DOHH2 (cell line): Measurements from ENCODE around the gene NPTN.

Experiments
- H3F3A ChIP-seq: fragments of 200-600 bp; sonication (generic), shearing (Covaris generic); 2 replicates; pipeline ENCODE4 v1.6.0; 2016; ENCODE audit warnings: antibody characterized with exemption, mild to moderate bottlenecking; ENCODE audit not compliant: control insufficient read depth, insufficient read depth
- H3K27ac ChIP-seq: fragments of 200-600 bp; sonication (generic); 2 replicates; pipeline ENCODE4 v1.5.1; 2014; ENCODE audit warnings: low read depth, mild to moderate bottlenecking, low read length, moderate library complexity
- H3K27me3 ChIP-seq: fragments of 200-600 bp; sonication (generic); 2 replicates; pipeline ENCODE4 v1.6.1; 2014; ENCODE audit warnings: mild to moderate bottlenecking, low read length, mixed read lengths; ENCODE audit not compliant: control insufficient read depth
- H3K36me3 ChIP-seq: fragments of 200-600 bp; sonication (generic); 2 replicates; pipeline ENCODE4 v1.6.1; 2014; ENCODE audit warnings: mild to moderate bottlenecking, low read length, moderate library complexity, mixed read lengths; ENCODE audit not compliant: control insufficient read depth
- H3K4me1 ChIP-seq: fragments of 200-600 bp; sonication (generic); 2 replicates; pipeline ENCODE4 v1.6.1; 2014; ENCODE audit warnings: mild to moderate bottlenecking, low read length, mixed read lengths; ENCODE audit not compliant: control insufficient read depth
- H3K4me2 ChIP-seq: fragments of 200-600 bp; sonication (generic); 2 replicates; pipeline ENCODE4 v1.6.0; 2014; ENCODE audit warnings: mild to moderate bottlenecking, low read length, moderate library complexity
- H3K4me3 ChIP-seq: fragments of 200-600 bp; sonication (generic); 2 replicates; pipeline ENCODE4 v1.5.1; 2014; ENCODE audit warnings: mild to moderate bottlenecking, low read length, mixed read lengths
- H3K79me2 ChIP-seq: fragments of 200-600 bp; sonication (generic); 2 replicates; pipeline ENCODE4 v1.6.1; 2014; ENCODE audit warnings: mild to moderate bottlenecking, low read length, mixed read lengths; ENCODE audit not compliant: control insufficient read depth
- H3K9me2 ChIP-seq: fragments of 200-600 bp; sonication (generic); replicated peaks from 2 replicates; pipeline ENCODE4 v1.6.1; 2014; ENCODE audit warnings: mild to moderate bottlenecking, low read length, mixed read lengths; ENCODE audit not compliant: control insufficient read depth
- H3K9me3 ChIP-seq: fragments of 200-600 bp; sonication (generic); 2 replicates; pipeline ENCODE4 v1.6.1; 2014; ENCODE audit warnings: antibody characterized with exemption, low read length, mixed read lengths; ENCODE audit not compliant: control insufficient read depth, insufficient read depth
- H4K20me1 ChIP-seq: fragments of 200-600 bp; sonication (generic); 2 replicates; pipeline ENCODE4 v1.6.0; 2014; ENCODE audit warnings: low read depth, mild to moderate bottlenecking, antibody characterized with exemption, low read length, moderate library complexity; ENCODE audit not compliant: control insufficient read depth, insufficient read depth
- CTCF ChIP-seq: fragments of 200-600 bp; sonication (generic); IDR thresholded peaks from one replicate; pipeline ENCODE4 v1.5.1; 2014; ENCODE audit warnings: antibody characterized with exemption, mild to moderate bottlenecking, low read depth, low read length; ENCODE audit not compliant: poor library complexity, severe bottlenecking
- EZH2phosphoT487 ChIP-seq: fragments of 200-600 bp; sonication (generic); IDR thresholded peaks from 2 replicates; pipeline ENCODE4 v1.6.1; 2017; ENCODE audit warnings: borderline replicate concordance, mild to moderate bottlenecking, antibody characterized with exemption, low read length, moderate library complexity, mixed read lengths

The NPTN gene

GRCh38 chr15:73681063-73681462, 47.9 kb upstream of the NPTN start:
- no peak for TF ChIP-seq EZH2phosphoT487
- TF ChIP-seq CTCF: no peak
- H3K27ac ChIP-seq: no peak overlapping the region
- no peak overlapping the region for H3K4me2 ChIP-seq
- no peak overlapping the region for H3K4me3 ChIP-seq
- H3K4me1 ChIP-seq: no peaks in the 10 kb centered on the region
- H3K9me2 ChIP-seq: no peaks in the 10 kb centered on the region
- no peaks in the 10 kb centered on the region for H3K79me2 ChIP-seq
- no peaks in the 10 kb centered on the region for H3K36me3 ChIP-seq
- H3K27me3 ChIP-seq: peaks cover 6% of the 10 kb centered on the region; the same call in 1 of the 2 replicates
- no peaks in the 10 kb centered on the region for H4K20me1 ChIP-seq
- no peaks in the 10 kb centered on the region for H3K9me3 ChIP-seq
- H3F3A ChIP-seq: no peaks in the 10 kb centered on the region

- Histone ChIP-seq H3K27me3 (peaks cover 5% of the 10 kb centered on the region; the same call in 1 of the 2 replicates), H3K9me2 (no peaks in the 10 kb centered on the region), H3K27ac (no peak overlapping the region), H3K79me2 (no peaks in the 10 kb centered on the region), H3K4me3 (no peak overlapping the region), H3F3A (no peaks in the 10 kb centered on the region), H3K9me3 (no peaks in the 10 kb centered on the region), H3K4me1 (no peaks in the 10 kb centered on the region), H3K4me2 (no peak overlapping the region), H4K20me1 (no peaks in the 10 kb centered on the region), H3K36me3 (no peaks in the 10 kb centered on the region)
- TF ChIP-seq EZH2phosphoT487 (no peak), CTCF (no peak)
These were observed 47.4 kb upstream of the NPTN start for GRCh38 chr15:73680549-73680948.

- H3K36me3 ChIP-seq: no peaks in the 10 kb centered on the region
- no peaks in the 10 kb centered on the region for H3F3A ChIP-seq
- peaks cover 10% of the 10 kb centered on the region; the same call in 1 of the 2 replicates for H3K27me3 ChIP-seq
- no peaks in the 10 kb centered on the region for H3K4me1 ChIP-seq
- no peaks in the 10 kb centered on the region for H3K79me2 ChIP-seq
- no peaks in the 10 kb centered on the region for H3K9me3 ChIP-seq
- no peaks in the 10 kb centered on the region for H3K9me2 ChIP-seq
- no peak for TF ChIP-seq CTCF
- no peak for TF ChIP-seq EZH2phosphoT487
- H3K4me3 ChIP-seq: no peak overlapping the region
- no peaks in the 10 kb centered on the region for H4K20me1 ChIP-seq
- no peak overlapping the region for H3K27ac ChIP-seq
- no peak overlapping the region for H3K4me2 ChIP-seq
These were observed 46.8 kb upstream of the NPTN start for GRCh38 chr15:73679964-73680363.
